SK-N-SH (cell line): ENCODE data around the gene NSMCE1.

Experiments
- EP300 ChIP-seq, 2 experiments: IDR thresholded peaks; 2 replicates each; pipeline versions ENCODE4 v1.4.0 to v1.6.1; 2012; ENCODE audit warnings: borderline replicate concordance in 1 of 2, low read depth in 1 of 2, low read length in 1 of 2
- JUND ChIP-seq: IDR thresholded peaks from 2 replicates; pipeline ENCODE4 v1.4.0; 2012
- MEF2A ChIP-seq: IDR thresholded peaks from 2 replicates; pipeline ENCODE4 v1.4.0; 2012; ENCODE audit warnings: low read depth, borderline replicate concordance
- POLR2AphosphoS5 ChIP-seq: IDR thresholded peaks from 2 replicates; pipeline ENCODE4 v1.6.1; 2012; ENCODE audit warnings: low read depth, low read length
- RAD21 ChIP-seq: IDR thresholded peaks from 2 replicates; pipeline ENCODE4 v1.6.1; 2012; ENCODE audit warnings: mild to moderate bottlenecking, low read length
- RFX5 ChIP-seq: IDR thresholded peaks from 2 replicates; pipeline ENCODE4 v1.6.1; 2012; ENCODE audit warnings: mild to moderate bottlenecking, improper control_type of control experiment, low read length
- SIN3A ChIP-seq: IDR thresholded peaks from 2 replicates; pipeline ENCODE4 v1.6.1; 2012; ENCODE audit warnings: low read depth, mild to moderate bottlenecking, low read length, moderate library complexity, borderline replicate concordance
- SMC3 ChIP-seq: IDR thresholded peaks from 2 replicates; pipeline ENCODE4 v1.6.1; 2012; ENCODE audit warnings: low read depth, low read length, improper control_type of control experiment
- TAF1 ChIP-seq: IDR thresholded peaks from 2 replicates; pipeline ENCODE4 v1.6.1; 2012; ENCODE audit warnings: low read depth, mild to moderate bottlenecking, low read length, moderate library complexity, borderline replicate concordance
- TF ChIP-seq, protein P1 (sequence below): fragments of 200-600 bp; sonication (generic); IDR thresholded peaks from 2 replicates; pipeline ENCODE4 v1.6.1; 2017; ENCODE audit warnings: antibody characterized with exemption, mild to moderate bottlenecking, moderate library complexity
- TF ChIP-seq, protein P2 (sequence below): IDR thresholded peaks from 2 replicates; pipeline ENCODE4 v1.6.1; 2012; ENCODE audit warnings: mild to moderate bottlenecking, low read depth, low read length, moderate library complexity
- TF ChIP-seq, protein P3 (sequence below): fragments of 150-350 bp; IDR thresholded peaks from 2 replicates; pipeline ENCODE4 v1.6.1; 2017; ENCODE audit warnings: antibody characterized with exemption, low read length, low read depth, borderline replicate concordance
- TF ChIP-seq, protein P4 (sequence below): IDR thresholded peaks from 2 replicates; pipeline ENCODE4; 2012

DNA sequence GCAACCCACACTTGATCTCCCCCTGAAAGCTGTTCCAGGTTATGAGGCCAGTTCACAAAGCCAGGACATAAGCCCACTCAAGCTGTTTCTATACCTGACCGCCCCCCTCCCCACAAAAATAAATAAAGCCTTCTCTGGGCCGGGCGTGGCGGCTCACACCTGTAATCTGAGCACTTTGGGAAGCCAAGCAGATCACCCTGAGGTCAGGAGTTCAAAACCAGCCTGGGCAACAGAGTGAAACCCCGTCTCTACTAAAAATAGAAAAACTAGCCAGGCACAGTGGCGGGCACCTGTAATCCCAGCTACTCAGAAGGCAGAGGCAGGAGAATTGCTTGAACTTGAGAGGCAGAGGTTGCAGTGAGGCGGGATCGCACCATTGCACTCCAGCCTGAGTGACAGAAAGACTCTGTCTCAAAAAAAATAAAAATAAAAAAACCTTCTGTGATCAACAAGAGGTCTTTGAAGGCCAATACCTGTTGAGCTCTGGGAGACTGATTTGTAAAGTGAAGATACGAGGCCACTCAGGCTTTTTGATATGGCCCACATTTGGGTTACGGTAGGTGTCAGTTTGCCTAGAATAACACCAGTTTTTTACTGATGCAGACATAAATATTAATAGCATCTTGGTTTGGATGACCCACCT is 63.0 kb downstream of the NSMCE1 start:
- TF ChIP-seq, protein P1, sequence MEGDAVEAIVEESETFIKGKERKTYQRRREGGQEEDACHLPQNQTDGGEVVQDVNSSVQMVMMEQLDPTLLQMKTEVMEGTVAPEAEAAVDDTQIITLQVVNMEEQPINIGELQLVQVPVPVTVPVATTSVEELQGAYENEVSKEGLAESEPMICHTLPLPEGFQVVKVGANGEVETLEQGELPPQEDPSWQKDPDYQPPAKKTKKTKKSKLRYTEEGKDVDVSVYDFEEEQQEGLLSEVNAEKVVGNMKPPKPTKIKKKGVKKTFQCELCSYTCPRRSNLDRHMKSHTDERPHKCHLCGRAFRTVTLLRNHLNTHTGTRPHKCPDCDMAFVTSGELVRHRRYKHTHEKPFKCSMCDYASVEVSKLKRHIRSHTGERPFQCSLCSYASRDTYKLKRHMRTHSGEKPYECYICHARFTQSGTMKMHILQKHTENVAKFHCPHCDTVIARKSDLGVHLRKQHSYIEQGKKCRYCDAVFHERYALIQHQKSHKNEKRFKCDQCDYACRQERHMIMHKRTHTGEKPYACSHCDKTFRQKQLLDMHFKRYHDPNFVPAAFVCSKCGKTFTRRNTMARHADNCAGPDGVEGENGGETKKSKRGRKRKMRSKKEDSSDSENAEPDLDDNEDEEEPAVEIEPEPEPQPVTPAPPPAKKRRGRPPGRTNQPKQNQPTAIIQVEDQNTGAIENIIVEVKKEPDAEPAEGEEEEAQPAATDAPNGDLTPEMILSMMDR, result no peak
- TF ChIP-seq EP300 (IDR thresholded peaks at IDR 0.05; ENCODE audit: borderline replicate concordance in 1 of 2, low read depth in 1 of 2, low read length in 1 of 2) (no peak), POLR2AphosphoS5 (no peak), SIN3A (no peak), RFX5 (no peak), JUND (no peak), TAF1 (no peak), SMC3 (no peak), MEF2A (no peak), RAD21 (no peak)
- TF ChIP-seq, protein P2, sequence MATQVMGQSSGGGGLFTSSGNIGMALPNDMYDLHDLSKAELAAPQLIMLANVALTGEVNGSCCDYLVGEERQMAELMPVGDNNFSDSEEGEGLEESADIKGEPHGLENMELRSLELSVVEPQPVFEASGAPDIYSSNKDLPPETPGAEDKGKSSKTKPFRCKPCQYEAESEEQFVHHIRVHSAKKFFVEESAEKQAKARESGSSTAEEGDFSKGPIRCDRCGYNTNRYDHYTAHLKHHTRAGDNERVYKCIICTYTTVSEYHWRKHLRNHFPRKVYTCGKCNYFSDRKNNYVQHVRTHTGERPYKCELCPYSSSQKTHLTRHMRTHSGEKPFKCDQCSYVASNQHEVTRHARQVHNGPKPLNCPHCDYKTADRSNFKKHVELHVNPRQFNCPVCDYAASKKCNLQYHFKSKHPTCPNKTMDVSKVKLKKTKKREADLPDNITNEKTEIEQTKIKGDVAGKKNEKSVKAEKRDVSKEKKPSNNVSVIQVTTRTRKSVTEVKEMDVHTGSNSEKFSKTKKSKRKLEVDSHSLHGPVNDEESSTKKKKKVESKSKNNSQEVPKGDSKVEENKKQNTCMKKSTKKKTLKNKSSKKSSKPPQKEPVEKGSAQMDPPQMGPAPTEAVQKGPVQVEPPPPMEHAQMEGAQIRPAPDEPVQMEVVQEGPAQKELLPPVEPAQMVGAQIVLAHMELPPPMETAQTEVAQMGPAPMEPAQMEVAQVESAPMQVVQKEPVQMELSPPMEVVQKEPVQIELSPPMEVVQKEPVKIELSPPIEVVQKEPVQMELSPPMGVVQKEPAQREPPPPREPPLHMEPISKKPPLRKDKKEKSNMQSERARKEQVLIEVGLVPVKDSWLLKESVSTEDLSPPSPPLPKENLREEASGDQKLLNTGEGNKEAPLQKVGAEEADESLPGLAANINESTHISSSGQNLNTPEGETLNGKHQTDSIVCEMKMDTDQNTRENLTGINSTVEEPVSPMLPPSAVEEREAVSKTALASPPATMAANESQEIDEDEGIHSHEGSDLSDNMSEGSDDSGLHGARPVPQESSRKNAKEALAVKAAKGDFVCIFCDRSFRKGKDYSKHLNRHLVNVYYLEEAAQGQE, result no peak
- TF ChIP-seq, protein P3, sequence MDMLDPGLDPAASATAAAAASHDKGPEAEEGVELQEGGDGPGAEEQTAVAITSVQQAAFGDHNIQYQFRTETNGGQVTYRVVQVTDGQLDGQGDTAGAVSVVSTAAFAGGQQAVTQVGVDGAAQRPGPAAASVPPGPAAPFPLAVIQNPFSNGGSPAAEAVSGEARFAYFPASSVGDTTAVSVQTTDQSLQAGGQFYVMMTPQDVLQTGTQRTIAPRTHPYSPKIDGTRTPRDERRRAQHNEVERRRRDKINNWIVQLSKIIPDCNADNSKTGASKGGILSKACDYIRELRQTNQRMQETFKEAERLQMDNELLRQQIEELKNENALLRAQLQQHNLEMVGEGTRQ, result no peak
- TF ChIP-seq, protein P4, sequence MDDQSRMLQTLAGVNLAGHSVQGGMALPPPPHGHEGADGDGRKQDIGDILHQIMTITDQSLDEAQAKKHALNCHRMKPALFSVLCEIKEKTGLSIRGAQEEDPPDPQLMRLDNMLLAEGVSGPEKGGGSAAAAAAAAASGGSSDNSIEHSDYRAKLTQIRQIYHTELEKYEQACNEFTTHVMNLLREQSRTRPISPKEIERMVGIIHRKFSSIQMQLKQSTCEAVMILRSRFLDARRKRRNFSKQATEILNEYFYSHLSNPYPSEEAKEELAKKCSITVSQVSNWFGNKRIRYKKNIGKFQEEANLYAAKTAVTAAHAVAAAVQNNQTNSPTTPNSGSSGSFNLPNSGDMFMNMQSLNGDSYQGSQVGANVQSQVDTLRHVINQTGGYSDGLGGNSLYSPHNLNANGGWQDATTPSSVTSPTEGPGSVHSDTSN, result no peak
